ENCODE measurements around the gene APBA2.

Gene APBA2

DNA sequence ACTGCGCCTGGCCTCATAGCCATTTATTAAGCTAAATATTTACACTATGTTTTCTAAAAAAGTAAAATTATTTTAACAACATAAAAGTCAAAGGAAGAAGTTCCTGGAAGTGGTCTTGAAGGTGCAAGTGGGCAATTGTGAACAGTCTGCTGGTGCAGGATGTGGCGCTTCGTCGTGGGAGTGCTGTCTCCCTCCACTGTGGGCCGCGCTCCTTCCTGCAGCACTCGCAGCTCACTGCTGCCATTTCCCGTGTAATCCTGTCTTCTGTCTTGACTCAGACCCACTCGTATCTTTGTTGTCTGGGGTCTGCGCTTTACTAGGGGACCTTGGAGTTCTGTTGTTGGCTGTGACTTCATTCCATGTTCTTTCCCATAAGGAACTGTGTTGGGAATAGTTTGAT is 56.3 kb downstream of the APBA2 start:
- Histone ChIP-seq H3K9me3 (ENCODE audit: control insufficient read depth in 2 of 2, low read length in 2 of 2) (peaks cover 0 to 4% of the 10 kb centered on the region in 2 donors), H3K36me3 (ENCODE audit: control insufficient read depth in 2 of 2, insufficient read depth in 2 of 2, low read length in 2 of 2) (no peaks in the 10 kb centered on the region), H3K27ac (ENCODE audit: low read length) (no peak overlapping the region), H3K9ac (ENCODE audit: low read length in 2 of 2) (no peak overlapping the region), H3K4me1 (ENCODE audit: control insufficient read depth, insufficient read depth, low read length) (no peaks in the 10 kb centered on the region), H3K4me3 (ENCODE audit: low read length in 2 of 2) (no peak overlapping the region), H3K27me3 (ENCODE audit: control insufficient read depth in 1 of 2, insufficient read depth in 2 of 2, low read length in 2 of 2) (no peaks in the 10 kb centered on the region)

DNA sequence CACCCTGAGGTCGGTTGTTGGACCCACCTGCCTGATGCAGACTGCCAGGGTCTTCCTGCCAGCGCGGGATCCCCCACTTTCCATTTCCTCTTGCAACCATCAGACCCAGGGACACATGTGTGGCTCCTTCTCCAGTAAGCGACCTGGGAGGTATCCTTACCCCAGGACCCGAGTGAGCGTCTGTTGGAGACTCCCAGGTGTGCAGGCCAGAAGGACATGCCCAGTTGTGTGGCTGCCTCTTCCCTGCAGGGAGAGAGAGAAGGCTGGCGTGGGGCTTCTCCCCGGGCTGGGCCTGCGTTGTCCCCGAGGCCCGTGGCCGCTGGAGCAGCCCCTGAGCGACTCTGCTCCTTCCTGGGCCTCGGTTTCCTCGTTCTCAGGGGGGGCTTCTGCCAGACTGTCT is 56.8 kb downstream of the APBA2 start:
- Histone ChIP-seq H3K4me3 (ENCODE audit: low read length in 2 of 2) (no peak overlapping the region), H3K27me3 (ENCODE audit: control insufficient read depth in 1 of 2, insufficient read depth in 2 of 2, low read length in 2 of 2) (no peaks in the 10 kb centered on the region), H3K9me3 (ENCODE audit: control insufficient read depth in 2 of 2, low read length in 2 of 2) (peaks cover 0 to 4% of the 10 kb centered on the region in 2 donors), H3K9ac (ENCODE audit: low read length in 2 of 2) (no peak overlapping the region), H3K4me1 (ENCODE audit: control insufficient read depth, insufficient read depth, low read length) (no peaks in the 10 kb centered on the region), H3K27ac (ENCODE audit: low read length) (no peak overlapping the region), H3K36me3 (ENCODE audit: control insufficient read depth in 2 of 2, insufficient read depth in 2 of 2, low read length in 2 of 2) (no peaks in the 10 kb centered on the region)

DNA sequence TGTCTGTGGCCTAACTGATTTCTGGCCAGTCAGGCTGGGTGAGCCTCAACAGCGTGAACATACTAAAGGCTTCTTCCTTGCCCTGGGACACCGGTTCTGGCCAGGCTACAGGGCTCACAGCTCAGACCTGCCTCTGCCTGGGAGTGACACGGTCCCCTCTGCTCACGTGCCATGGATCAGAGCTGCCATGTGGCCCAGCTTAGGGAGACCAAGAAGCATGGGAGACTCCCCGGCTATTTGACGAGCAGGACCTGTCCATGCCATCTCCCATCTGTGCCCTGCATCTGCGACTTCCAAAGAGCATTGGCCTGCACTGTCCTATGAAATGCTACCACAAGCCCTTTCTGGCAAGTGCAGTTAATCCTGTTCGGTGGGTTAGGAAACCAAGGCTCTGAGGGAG is 57.4 kb downstream of the APBA2 start:
- no peaks in the 10 kb centered on the region for H3K36me3 ChIP-seq (ENCODE audit: control insufficient read depth in 2 of 2, insufficient read depth in 2 of 2, low read length in 2 of 2)
- no peak overlapping the region for H3K27ac ChIP-seq (ENCODE audit: low read length)
- H3K4me3 ChIP-seq (ENCODE audit: low read length in 2 of 2), result no peak overlapping the region
- no peaks in the 10 kb centered on the region for H3K4me1 ChIP-seq (ENCODE audit: control insufficient read depth, insufficient read depth, low read length)
- H3K27me3 ChIP-seq (ENCODE audit: control insufficient read depth in 1 of 2, insufficient read depth in 2 of 2, low read length in 2 of 2), result no peaks in the 10 kb centered on the region
- peaks cover 0 to 4% of the 10 kb centered on the region in 2 donors for H3K9me3 ChIP-seq (ENCODE audit: control insufficient read depth in 2 of 2, low read length in 2 of 2)
- no peak overlapping the region for H3K9ac ChIP-seq (ENCODE audit: low read length in 2 of 2)

DNA sequence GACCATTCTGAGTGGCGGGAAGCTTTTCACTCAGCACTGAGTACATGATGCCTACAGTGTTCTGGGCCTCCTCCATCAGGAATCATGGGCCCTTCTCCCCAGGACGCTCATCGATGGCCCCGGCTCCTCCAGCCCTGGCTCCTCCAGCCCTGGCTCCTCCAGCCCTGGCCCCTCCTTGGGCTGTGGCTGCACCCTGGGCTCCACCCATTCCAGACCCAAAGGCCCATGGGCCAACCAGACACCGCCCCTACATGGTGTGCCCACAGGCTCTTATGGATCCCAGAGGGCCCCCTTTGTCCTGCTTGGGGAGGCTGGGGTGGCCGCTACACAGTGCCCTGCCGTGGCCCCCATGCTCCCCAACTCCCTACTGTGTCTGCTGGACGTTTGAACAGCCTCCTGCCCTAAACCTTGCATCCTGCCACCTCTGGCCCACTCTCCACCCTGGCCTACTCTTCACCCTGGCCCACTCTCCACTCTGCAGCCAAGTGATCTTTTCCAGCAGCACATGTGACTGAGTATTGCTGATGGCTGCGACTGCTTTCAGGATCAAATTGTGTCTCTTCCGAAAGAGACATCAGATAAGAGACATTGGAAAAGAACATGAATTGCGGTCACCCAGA is 57.9 kb downstream of the APBA2 start:
- H3K9me3 ChIP-seq (ENCODE audit: control insufficient read depth in 2 of 2, low read length in 2 of 2), result peaks cover 0 to 4% of the 10 kb centered on the region in 2 donors
- H3K4me3 ChIP-seq (ENCODE audit: low read length in 2 of 2), result no peak overlapping the region
- H3K4me1 ChIP-seq (ENCODE audit: control insufficient read depth, insufficient read depth, low read length), result no peaks in the 10 kb centered on the region
- H3K27ac ChIP-seq (ENCODE audit: low read length), result no peak overlapping the region
- no peaks in the 10 kb centered on the region for H3K27me3 ChIP-seq (ENCODE audit: control insufficient read depth in 1 of 2, insufficient read depth in 2 of 2, low read length in 2 of 2)
- H3K9ac ChIP-seq (ENCODE audit: low read length in 2 of 2), result no peak overlapping the region
- H3K36me3 ChIP-seq (ENCODE audit: control insufficient read depth in 2 of 2, insufficient read depth in 2 of 2, low read length in 2 of 2), result no peaks in the 10 kb centered on the region

DNA sequence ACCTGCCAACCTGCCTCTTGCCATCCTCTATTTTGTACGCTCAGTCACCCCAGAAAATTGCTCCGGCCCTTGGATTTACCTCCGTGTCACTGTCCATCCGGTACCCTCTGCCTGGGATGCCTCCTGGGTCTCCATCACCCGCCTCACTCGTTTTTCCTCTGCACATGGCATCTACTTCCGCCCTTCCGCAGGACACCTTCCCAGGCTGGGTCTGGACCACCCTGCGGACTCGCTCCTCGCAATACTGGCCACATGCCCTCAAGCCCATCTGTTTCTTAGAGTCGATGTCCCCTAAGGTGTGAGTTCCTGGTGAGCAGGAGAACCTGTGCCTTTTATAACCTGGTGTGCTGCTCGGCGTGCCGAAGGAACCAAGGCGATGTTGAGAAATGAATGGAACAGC is 58.5 kb downstream of the APBA2 start:
- H3K9ac ChIP-seq (ENCODE audit: low read length in 2 of 2), result no peak overlapping the region
- no peaks in the 10 kb centered on the region for H3K4me1 ChIP-seq (ENCODE audit: control insufficient read depth, insufficient read depth, low read length)
- H3K9me3 ChIP-seq (ENCODE audit: control insufficient read depth in 2 of 2, low read length in 2 of 2), result peaks cover 0 to 4% of the 10 kb centered on the region in 2 donors
- no peak overlapping the region for H3K27ac ChIP-seq (ENCODE audit: low read length)
- H3K36me3 ChIP-seq (ENCODE audit: control insufficient read depth in 2 of 2, insufficient read depth in 2 of 2, low read length in 2 of 2), result no peaks in the 10 kb centered on the region
- no peaks in the 10 kb centered on the region for H3K27me3 ChIP-seq (ENCODE audit: control insufficient read depth in 1 of 2, insufficient read depth in 2 of 2, low read length in 2 of 2)
- H3K4me3 ChIP-seq (ENCODE audit: low read length in 2 of 2), result no peak overlapping the region

DNA sequence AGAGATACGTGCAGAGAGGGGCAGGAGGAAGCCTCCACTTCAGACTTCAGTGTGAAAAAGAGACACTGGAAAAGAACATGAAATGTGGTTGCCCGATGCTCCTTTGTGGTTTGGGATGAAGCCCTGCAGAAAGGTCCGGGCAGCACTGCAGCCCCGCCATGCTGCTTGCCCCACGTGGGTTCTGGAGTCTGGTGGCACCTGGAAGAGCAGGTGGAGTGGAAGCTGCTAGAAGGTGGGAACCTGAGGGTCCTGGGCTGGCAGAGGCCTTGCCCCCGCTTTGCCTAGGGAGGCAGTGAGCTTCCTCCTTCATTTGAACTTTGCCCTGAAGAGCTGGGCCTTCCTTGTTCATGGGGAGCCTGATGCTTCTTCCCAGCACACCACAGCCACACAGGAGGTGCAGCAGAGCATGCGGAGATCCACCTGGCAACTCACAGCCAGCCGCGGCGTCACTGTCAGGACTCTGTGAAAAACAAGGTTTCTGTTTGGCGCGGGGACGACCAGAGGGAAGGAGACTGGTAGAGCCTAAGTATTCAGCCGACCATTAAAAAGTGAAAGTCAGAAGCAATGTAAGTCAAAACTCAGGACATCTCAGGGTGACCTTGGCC is 59.0 kb downstream of the APBA2 start:
- H3K4me1 ChIP-seq (ENCODE audit: control insufficient read depth, insufficient read depth, low read length), result no peaks in the 10 kb centered on the region
- no peak overlapping the region for H3K27ac ChIP-seq (ENCODE audit: low read length)

DNA sequence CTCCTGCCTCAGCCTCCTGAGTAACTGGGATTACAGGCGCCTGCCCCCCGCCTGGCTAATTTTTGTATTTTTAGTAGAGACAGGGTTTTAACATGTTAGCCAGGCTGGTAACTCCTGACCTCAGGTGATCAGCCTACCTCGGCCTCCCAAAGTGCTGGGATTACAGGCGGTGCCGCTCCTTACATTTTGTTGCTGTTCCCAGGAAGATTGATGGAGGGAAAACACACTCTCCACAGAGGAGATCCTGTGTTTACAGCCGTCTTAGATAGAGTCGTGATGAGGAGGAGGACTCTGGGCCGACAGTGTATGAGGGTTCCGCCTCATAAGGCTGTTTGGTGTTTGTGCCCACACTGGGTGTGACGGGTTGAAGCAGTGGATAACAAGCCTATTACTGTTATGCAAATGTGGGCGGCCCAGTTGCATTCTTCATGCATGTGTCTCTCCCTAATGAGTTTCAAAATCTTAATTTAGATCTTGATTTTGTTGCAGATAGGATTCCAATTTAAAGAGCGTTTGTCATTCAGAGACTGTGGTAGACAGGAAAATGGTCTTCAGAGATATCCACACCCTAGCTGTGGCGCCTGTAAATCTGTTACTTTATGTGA is 60.0 kb downstream of the APBA2 start:
- Histone ChIP-seq H3K9ac (ENCODE audit: low read length in 2 of 2) (no peak overlapping the region), H3K27ac (ENCODE audit: low read length) (no peak overlapping the region), H3K4me1 (ENCODE audit: control insufficient read depth, insufficient read depth, low read length) (no peaks in the 10 kb centered on the region)

More for the DNA sequence above, 59.0 kb downstream of the APBA2 start:
- no peaks in the 10 kb centered on the region for H3K36me3 ChIP-seq (ENCODE audit: control insufficient read depth in 2 of 2, insufficient read depth in 2 of 2, low read length in 2 of 2)
- H3K4me3 ChIP-seq (ENCODE audit: low read length in 2 of 2), result no peak overlapping the region
- no peak overlapping the region for H3K9ac ChIP-seq (ENCODE audit: low read length in 2 of 2)
- H3K27me3 ChIP-seq (ENCODE audit: control insufficient read depth in 1 of 2, insufficient read depth in 2 of 2, low read length in 2 of 2), result no peaks in the 10 kb centered on the region
- H3K9me3 ChIP-seq (ENCODE audit: control insufficient read depth in 2 of 2, low read length in 2 of 2), result no peaks in the 10 kb centered on the region

DNA sequence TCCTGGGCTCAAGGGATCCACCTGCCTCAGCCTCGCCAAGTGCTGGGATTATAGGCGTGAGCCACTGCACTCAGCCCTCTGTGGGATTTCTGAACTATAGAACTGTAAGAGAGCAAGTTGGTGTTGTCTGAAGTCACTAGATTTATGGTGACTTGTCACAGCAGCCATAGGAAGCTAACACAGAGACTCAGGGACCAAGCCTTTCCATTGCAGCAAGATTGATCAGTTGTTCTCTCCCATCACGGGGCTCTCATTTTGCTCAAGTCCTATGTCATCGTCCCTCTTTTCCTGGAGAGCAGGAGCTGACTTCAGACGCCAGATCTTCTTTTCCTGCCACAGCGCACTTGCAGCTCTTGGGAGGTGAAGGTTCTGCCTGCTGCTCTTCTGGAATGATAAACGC is 61.0 kb downstream of the APBA2 start:
- no peaks in the 10 kb centered on the region for H3K36me3 ChIP-seq (ENCODE audit: control insufficient read depth in 2 of 2, insufficient read depth in 2 of 2, low read length in 2 of 2)
- H3K27me3 ChIP-seq (ENCODE audit: control insufficient read depth in 1 of 2, insufficient read depth in 2 of 2, low read length in 2 of 2), result no peaks in the 10 kb centered on the region
- H3K9ac ChIP-seq (ENCODE audit: low read length in 2 of 2), result no peak overlapping the region
- H3K9me3 ChIP-seq (ENCODE audit: control insufficient read depth in 2 of 2, low read length in 2 of 2), result no peaks in the 10 kb centered on the region
- no peak overlapping the region for H3K4me3 ChIP-seq (ENCODE audit: low read length in 2 of 2)
- no peaks in the 10 kb centered on the region for H3K4me1 ChIP-seq (ENCODE audit: control insufficient read depth, insufficient read depth, low read length)
- no peak overlapping the region for H3K27ac ChIP-seq (ENCODE audit: low read length)

More for the DNA sequence above, 60.0 kb downstream of the APBA2 start:
- Histone ChIP-seq H3K4me3 (ENCODE audit: low read length in 2 of 2) (no peak overlapping the region), H3K27me3 (ENCODE audit: control insufficient read depth in 1 of 2, insufficient read depth in 2 of 2, low read length in 2 of 2) (no peaks in the 10 kb centered on the region), H3K36me3 (ENCODE audit: control insufficient read depth in 2 of 2, insufficient read depth in 2 of 2, low read length in 2 of 2) (no peaks in the 10 kb centered on the region), H3K9me3 (ENCODE audit: control insufficient read depth in 2 of 2, low read length in 2 of 2) (no peaks in the 10 kb centered on the region)

DNA sequence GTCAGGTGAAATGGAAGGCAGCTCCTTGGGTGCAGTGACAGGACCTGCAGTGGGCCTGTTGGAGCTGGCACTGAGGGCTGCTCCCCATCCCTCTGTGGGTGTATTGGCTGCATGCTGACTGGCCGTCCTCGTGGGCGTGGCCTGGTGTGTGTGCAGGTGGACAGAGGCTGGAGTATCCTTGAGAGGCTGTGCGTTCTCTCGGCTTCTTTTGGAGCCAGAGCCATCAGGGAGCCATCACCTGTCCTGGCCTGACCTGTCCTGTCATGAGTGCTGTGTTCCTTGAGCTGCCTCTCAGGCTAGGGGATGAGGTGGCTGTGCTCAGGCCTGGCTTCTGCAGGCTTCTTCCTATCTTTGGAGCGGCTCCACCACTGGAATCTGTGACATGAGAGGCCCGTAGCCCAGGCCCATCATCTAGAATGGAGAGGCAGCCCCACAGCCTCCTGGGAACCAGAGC is 61.5 kb downstream of the APBA2 start:
- Histone ChIP-seq H3K4me3 (ENCODE audit: low read length in 2 of 2) (no peak overlapping the region), H3K27ac (ENCODE audit: low read length) (no peak overlapping the region), H3K9me3 (ENCODE audit: control insufficient read depth in 2 of 2, low read length in 2 of 2) (no peaks in the 10 kb centered on the region), H3K36me3 (ENCODE audit: control insufficient read depth in 2 of 2, insufficient read depth in 2 of 2, low read length in 2 of 2) (no peaks in the 10 kb centered on the region), H3K9ac (ENCODE audit: low read length in 2 of 2) (no peak overlapping the region), H3K4me1 (ENCODE audit: control insufficient read depth, insufficient read depth, low read length) (no peaks in the 10 kb centered on the region), H3K27me3 (ENCODE audit: control insufficient read depth in 1 of 2, insufficient read depth in 2 of 2, low read length in 2 of 2) (no peaks in the 10 kb centered on the region)

DNA sequence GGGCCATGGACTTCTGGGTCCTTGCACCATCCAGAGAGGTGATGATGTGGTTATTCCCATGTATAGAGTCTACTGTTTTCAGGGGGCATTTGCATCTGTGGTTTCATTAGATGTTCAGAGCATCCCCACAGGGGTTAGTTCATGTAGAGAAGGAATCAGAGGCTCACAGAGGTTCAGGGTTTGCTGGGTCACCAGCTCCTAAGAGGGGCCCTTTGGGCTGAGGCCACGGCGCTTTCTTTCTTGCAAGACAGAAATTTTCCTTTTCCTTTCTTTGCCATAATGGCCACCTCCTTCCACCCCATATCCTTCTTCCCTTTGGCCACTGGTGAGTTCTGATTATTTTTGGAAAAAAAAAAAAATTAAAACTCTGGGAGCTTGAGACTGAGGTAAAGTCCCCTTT is 62.3 kb downstream of the APBA2 start:
- H3K9ac ChIP-seq (ENCODE audit: low read length in 2 of 2), result no peak overlapping the region
- no peaks in the 10 kb centered on the region for H3K4me1 ChIP-seq (ENCODE audit: control insufficient read depth, insufficient read depth, low read length)
- H3K9me3 ChIP-seq (ENCODE audit: control insufficient read depth in 2 of 2, low read length in 2 of 2), result no peaks in the 10 kb centered on the region
- H3K27me3 ChIP-seq (ENCODE audit: control insufficient read depth in 1 of 2, insufficient read depth in 2 of 2, low read length in 2 of 2), result no peaks in the 10 kb centered on the region
- no peak overlapping the region for H3K4me3 ChIP-seq (ENCODE audit: low read length in 2 of 2)
- no peak overlapping the region for H3K27ac ChIP-seq (ENCODE audit: low read length)
- H3K36me3 ChIP-seq (ENCODE audit: control insufficient read depth in 2 of 2, insufficient read depth in 2 of 2, low read length in 2 of 2), result no peaks in the 10 kb centered on the region

DNA sequence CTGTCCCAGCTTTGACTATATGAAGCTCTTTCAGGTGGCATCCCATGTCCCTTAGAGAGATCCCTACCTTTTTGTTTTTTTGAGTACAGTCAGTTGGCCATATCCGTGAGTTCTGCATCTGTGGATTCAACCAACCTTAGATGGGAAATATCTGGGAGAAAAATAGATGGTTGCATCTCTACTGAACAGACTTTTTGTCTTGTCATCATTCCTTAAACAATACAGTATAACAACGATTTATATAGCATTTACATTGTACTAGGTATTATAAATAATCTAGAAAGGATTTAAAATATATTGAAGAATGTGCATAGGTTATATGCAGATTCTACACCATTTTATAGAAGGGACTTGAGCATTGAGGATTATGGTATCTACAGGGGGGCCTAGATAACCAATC is 65.1 kb downstream of the APBA2 start:
- Histone ChIP-seq H3K36me3 (ENCODE audit: control insufficient read depth in 2 of 2, insufficient read depth in 2 of 2, low read length in 2 of 2) (no peaks in the 10 kb centered on the region), H3K9me3 (ENCODE audit: control insufficient read depth in 2 of 2, low read length in 2 of 2) (no peaks in the 10 kb centered on the region), H3K4me1 (ENCODE audit: control insufficient read depth, insufficient read depth, low read length) (no peaks in the 10 kb centered on the region), H3K27me3 (ENCODE audit: control insufficient read depth in 1 of 2, insufficient read depth in 2 of 2, low read length in 2 of 2) (no peaks in the 10 kb centered on the region), H3K27ac (ENCODE audit: low read length) (no peak overlapping the region), H3K4me3 (ENCODE audit: low read length in 2 of 2) (no peak overlapping the region), H3K9ac (ENCODE audit: low read length in 2 of 2) (no peak overlapping the region)
